Measurements from ENCODE around the gene ITGA8. TPM values are rescaled to one million over a fixed set of nuclear protein-coding genes. Genes with fewer than 3 reads are reported as not detected.

Gene ITGA8
- total and polyA plus RNA-seq, 10 donors = 1.7 to 60.3 (median 32.9) TPM

- DNase-seq = no peak
- Histone ChIP-seq H3K9me3 (peaks cover 0 to 5% (median 0%) of the 10 kb centered on the region in 8 donors), H3K36me3 (no peaks in the 10 kb centered on the region), H3K4me1 (no peaks in the 10 kb centered on the region), H3K27me3 (replicated peaks in 1 of 7) (peaks cover 0 to 6% (median 0%) of the 10 kb centered on the region in 7 donors), H3K27ac (no peak overlapping the region), H3K4me3 (no peak overlapping the region)
- TF ChIP-seq POLR2AphosphoS5 (IDR thresholded peaks at IDR 0.05) (no peak), POLR2A (IDR thresholded peaks at IDR 0.05) (no peak), CTCF (IDR thresholded peaks at IDR 0.05 in 8 of 11, conservative IDR thresholded peaks at IDR 0.05 in 3 of 11) (no peak)
- WGBS, 5 donors = 93 to 97% (median 96%) methylated on average over 2 of the region's 2 CpGs
- intact Hi-C loops (cut with DNase I; ENCODE audit: low total_unique reads) = no loop called here
These were observed 41.0 kb upstream of the ITGA8 start for GRCh38 chr10:15760681-15761080.

GRCh38 chr10:15759265-15759664, 39.5 kb upstream of the ITGA8 start:
- Histone ChIP-seq H3K4me3 (no peak overlapping the region), H3K27me3 (replicated peaks in 1 of 7) (peaks cover 0 to 6% (median 0%) of the 10 kb centered on the region in 7 donors), H3K9me3 (peaks cover 0 to 5% (median 0%) of the 10 kb centered on the region in 8 donors), H3K27ac (no peak overlapping the region), H3K4me1 (no peaks in the 10 kb centered on the region), H3K36me3 (no peaks in the 10 kb centered on the region)
- DNase-seq = no peak
- no peak for TF ChIP-seq POLR2A (IDR thresholded peaks at IDR 0.05)
- TF ChIP-seq POLR2AphosphoS5 (IDR thresholded peaks at IDR 0.05) = no peak
- no peak for TF ChIP-seq CTCF (IDR thresholded peaks at IDR 0.05 in 8 of 11, conservative IDR thresholded peaks at IDR 0.05 in 3 of 11)
- intact Hi-C loops (cut with DNase I; ENCODE audit: low total_unique reads) = no loop called here

- H3K4me1 ChIP-seq = no peaks in the 10 kb centered on the region
- peaks cover 0 to 6% (median 0%) of the 10 kb centered on the region in 7 donors for H3K27me3 ChIP-seq (replicated peaks in 1 of 7)
- no peak overlapping the region for H3K4me3 ChIP-seq
- no peaks in the 10 kb centered on the region for H3K36me3 ChIP-seq
- no peak overlapping the region for H3K27ac ChIP-seq
- H3K9me3 ChIP-seq = peaks cover 0 to 5% (median 0%) of the 10 kb centered on the region in 8 donors
- intact Hi-C loops (cut with DNase I; ENCODE audit: low total_unique reads) = no loop called here
- 87 to 94% (median 89%) methylated on average over 5 of the region's 5 CpGs for WGBS, 5 donors
- DNase-seq = no peak
- TF ChIP-seq POLR2AphosphoS5 (IDR thresholded peaks at IDR 0.05) (no peak), POLR2A (IDR thresholded peaks at IDR 0.05) (no peak), CTCF (IDR thresholded peaks at IDR 0.05 in 8 of 11, conservative IDR thresholded peaks at IDR 0.05 in 3 of 11) (no peak)
These were observed 38.9 kb upstream of the ITGA8 start for GRCh38 chr10:15758618-15759017.

GRCh38 chr10:15754937-15755336, 35.2 kb upstream of the ITGA8 start:
- Histone ChIP-seq H3K4me1 (no peaks in the 10 kb centered on the region), H3K4me3 (no peak overlapping the region), H3K36me3 (no peaks in the 10 kb centered on the region), H3K27ac (no peak overlapping the region), H3K9me3 (no peaks in the 10 kb centered on the region), H3K27me3 (replicated peaks in 1 of 7) (peaks cover 0 to 8% (median 0%) of the 10 kb centered on the region in 7 donors)
- DNase-seq = no peak
- 38 to 69% (median 46%) methylated on average over 2 of the region's 2 CpGs for WGBS, 5 donors
- TF ChIP-seq POLR2A (IDR thresholded peaks at IDR 0.05) (no peak), POLR2AphosphoS5 (IDR thresholded peaks at IDR 0.05) (no peak), CTCF (IDR thresholded peaks at IDR 0.05 in 8 of 11, conservative IDR thresholded peaks at IDR 0.05 in 3 of 11) (no peak)
- intact Hi-C loops (cut with DNase I; ENCODE audit: low total_unique reads) = no loop called here

Measured in spleen (tissue), 11 donors.